Sigmoid colon (tissue), 7 donors: Measurements from ENCODE around the gene OR4N5. TPM values are rescaled to one million over a fixed set of nuclear protein-coding genes. Genes with fewer than 3 reads are reported as not detected.

Experiments
- DNase-seq: peaks from one replicate; pipeline ENCODE4 v3.0.0-alpha.2; 2019
- H3K27ac ChIP-seq, 4 donors: fragments of 200-600 bp; sonication (generic); one replicate each; pipeline ENCODE4 v1.5.1; 2016 to 2019; ENCODE audit warnings: mild to moderate bottlenecking in 1 of 4
- H3K27me3 ChIP-seq, 3 donors: fragments of 200-600 bp; sonication (generic); one replicate each; pipeline ENCODE4 v1.5.1; 2019; ENCODE audit warnings: mild to moderate bottlenecking in 1 of 3
- H3K36me3 ChIP-seq, 4 donors: fragments of 200-600 bp; sonication (generic); one replicate each; pipeline ENCODE4 v1.5.1; 2016 to 2019
- H3K4me1 ChIP-seq, 4 donors: fragments of 200-600 bp; sonication (generic); one replicate each; pipeline ENCODE4 v1.5.1; 2017 to 2019
- H3K4me3 ChIP-seq, 4 donors: fragments of 200-600 bp; sonication (generic); one replicate each; pipeline ENCODE4 v1.5.1; 2017 to 2019; ENCODE audit warnings: mild to moderate bottlenecking in 2 of 4, moderate library complexity in 1 of 4
- H3K9me3 ChIP-seq, 4 donors: fragments of 200-600 bp in 3 of 4; sonication (generic) in 3 of 4; one replicate each; pipeline versions ENCODE4 v1.5.1 to v1.6.1; 2013 to 2019
- EP300 ChIP-seq, 4 donors: sonication (generic); formaldehyde crosslinking; IDR thresholded peaks; one replicate each; pipeline ENCODE4 v1.6.1; 2017; ENCODE audit warnings: antibody characterized with exemption in 4 of 4
- POLR2A ChIP-seq, 2 donors: fragments of 450-650 bp; IDR thresholded peaks; one replicate each; pipeline ENCODE4 v1.6.1; 2016; ENCODE audit warnings: antibody characterized with exemption in 2 of 2, mild to moderate bottlenecking in 2 of 2, moderate library complexity in 2 of 2
- POLR2AphosphoS5 ChIP-seq, 4 donors: sonication (generic); formaldehyde crosslinking; IDR thresholded peaks; one replicate each; pipeline ENCODE4 v1.6.1; 2017; ENCODE audit warnings: antibody characterized with exemption in 4 of 4
- WGBS, 2 donors: extraction: QIAGEN DNeasy Blood & Tissue Kit; methylation state at CpG; one replicate each; pipeline ENCODE4 v1.1.7; 2013; 5-methylcytosine and 5-hydroxymethylcytosine counted together
- intact Hi-C: fragments of 100-400 bp; cut with DNase I; formaldehyde crosslinking; loops from one replicate; pipeline ENCODE4 v1.15.1; 2023
- polyA plus RNA-seq, 3 donors: library from polyadenylated mRNA; stranded (reverse); fragments of 200-250 nt; gene quantifications; one replicate each; pipeline ENCODE4 v1.2.3, GENCODE V29; 2013
- small RNA-seq, 3 donors: library from RNA; depleted of rRNA; stranded (forward); fragments of <200 nt; gene quantifications; one replicate each; pipeline ENCODE3, GENCODE V24; 2016
- total RNA-seq, 4 donors: library from RNA; depleted of rRNA; stranded (reverse); fragments of >200 nt; gene quantifications; one replicate each; pipeline ENCODE4 v1.1.0, GENCODE V29; 2016
- TF ChIP-seq, protein P1 (sequence below), 4 experiments: fragments of 450-650 bp in 3 of 4; fragments of 200-600 bp in 1 of 4; IDR thresholded peaks; one replicate each; pipeline ENCODE4 v1.5.1; 2016 to 2019; ENCODE audit warnings: antibody characterized with exemption in 4 of 4, mild to moderate bottlenecking in 3 of 4, moderate library complexity in 2 of 4
- donor health status: healthy with polysubstance abuse.
- donor health status: Bipolar disorder and iron deficiency.
- donor health status: healthy.

Gene OR4N5
- total and polyA plus RNA-seq, 7 donors: not detected

- Histone ChIP-seq H3K4me3 (no peak overlapping the region), H3K27ac (no peak overlapping the region), H3K27me3 (no peaks in the 10 kb centered on the region), H3K9me3 (no peaks in the 10 kb centered on the region), H3K4me1 (no peaks in the 10 kb centered on the region), H3K36me3 (no peaks in the 10 kb centered on the region)
- 71 to 78% methylated on average over 3 of the region's 3 CpGs for WGBS, 2 donors
- TF ChIP-seq POLR2AphosphoS5 (IDR thresholded peaks at IDR 0.05) (no peak), POLR2A (IDR thresholded peaks at IDR 0.05) (no peak), EP300 (IDR thresholded peaks at IDR 0.05) (no peak)
- TF ChIP-seq, protein P1, sequence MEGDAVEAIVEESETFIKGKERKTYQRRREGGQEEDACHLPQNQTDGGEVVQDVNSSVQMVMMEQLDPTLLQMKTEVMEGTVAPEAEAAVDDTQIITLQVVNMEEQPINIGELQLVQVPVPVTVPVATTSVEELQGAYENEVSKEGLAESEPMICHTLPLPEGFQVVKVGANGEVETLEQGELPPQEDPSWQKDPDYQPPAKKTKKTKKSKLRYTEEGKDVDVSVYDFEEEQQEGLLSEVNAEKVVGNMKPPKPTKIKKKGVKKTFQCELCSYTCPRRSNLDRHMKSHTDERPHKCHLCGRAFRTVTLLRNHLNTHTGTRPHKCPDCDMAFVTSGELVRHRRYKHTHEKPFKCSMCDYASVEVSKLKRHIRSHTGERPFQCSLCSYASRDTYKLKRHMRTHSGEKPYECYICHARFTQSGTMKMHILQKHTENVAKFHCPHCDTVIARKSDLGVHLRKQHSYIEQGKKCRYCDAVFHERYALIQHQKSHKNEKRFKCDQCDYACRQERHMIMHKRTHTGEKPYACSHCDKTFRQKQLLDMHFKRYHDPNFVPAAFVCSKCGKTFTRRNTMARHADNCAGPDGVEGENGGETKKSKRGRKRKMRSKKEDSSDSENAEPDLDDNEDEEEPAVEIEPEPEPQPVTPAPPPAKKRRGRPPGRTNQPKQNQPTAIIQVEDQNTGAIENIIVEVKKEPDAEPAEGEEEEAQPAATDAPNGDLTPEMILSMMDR (IDR thresholded peaks at IDR 0.05): no peak
- DNase-seq: no peak
- intact Hi-C loops: no loop called here
Measured at GRCh38 chr14:20191396-20191795, 52.8 kb downstream of the OR4N5 start.

DNA sequence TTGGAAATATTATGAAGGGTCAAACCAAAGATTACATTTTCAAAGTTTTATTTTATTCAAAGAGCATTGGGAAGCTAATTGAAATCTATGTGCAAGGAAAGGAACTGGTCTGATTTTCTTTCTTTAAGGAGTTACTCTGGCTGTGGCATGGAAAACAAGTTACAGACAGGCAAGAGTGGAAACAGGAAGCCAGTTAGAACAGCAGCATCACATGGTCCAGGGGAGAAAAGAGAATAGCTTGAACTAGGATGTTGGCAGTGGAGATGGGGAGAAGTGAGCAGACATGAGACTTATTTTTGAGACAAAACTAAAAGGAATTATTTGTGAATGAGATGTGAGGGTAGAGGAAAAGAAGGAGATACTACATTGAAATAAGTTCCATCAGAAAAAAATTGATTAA, 55.5 kb downstream of the OR4N5 start:
- Histone ChIP-seq H3K4me1 (no peaks in the 10 kb centered on the region), H3K9me3 (no peaks in the 10 kb centered on the region), H3K27ac (no peak overlapping the region), H3K36me3 (no peaks in the 10 kb centered on the region), H3K27me3 (no peaks in the 10 kb centered on the region), H3K4me3 (no peak overlapping the region)
- TF ChIP-seq, protein P1 (IDR thresholded peaks at IDR 0.05): no peak
- TF ChIP-seq POLR2A (IDR thresholded peaks at IDR 0.05) (no peak), EP300 (IDR thresholded peaks at IDR 0.05) (no peak), POLR2AphosphoS5 (IDR thresholded peaks at IDR 0.05) (no peak)
- DNase-seq: no peak
- intact Hi-C loops: no loop called here

Small RNAs within 50 kb of the gene (small RNA-seq; reads per million reads assigned to genes)
- gene GTF2IP22 (0 reads per million in 3 donors), gene RNA5SP380 (0 reads per million in 3 donors)

Other genes with a start within 250 kb of the OR4N5 start
- not detected for gene OR4K5, start 218.2 kb upstream of the OR4N5 start, total RNA-seq
- gene OR4K5, start 218.2 kb upstream of the OR4N5 start, polyA plus RNA-seq: not detected
- not detected for gene OR4K1, start 207.9 kb upstream of the OR4N5 start, total RNA-seq
- gene OR4K1, start 207.9 kb upstream of the OR4N5 start, polyA plus RNA-seq: not detected
- not detected for gene OR4K15, start 163.2 kb upstream of the OR4N5 start, total RNA-seq
- not detected for gene OR4K15, start 163.2 kb upstream of the OR4N5 start, polyA plus RNA-seq
- not detected for gene OR4Q2, start 136.7 kb upstream of the OR4N5 start, total RNA-seq
- gene OR4Q2, start 136.7 kb upstream of the OR4N5 start, polyA plus RNA-seq: not detected
- not detected for gene OR4K14, start 119.5 kb upstream of the OR4N5 start, total RNA-seq
- not detected for gene OR4K14, start 119.5 kb upstream of the OR4N5 start, polyA plus RNA-seq
- gene OR4K13, start 102.8 kb upstream of the OR4N5 start, total RNA-seq: not detected
- not detected for gene OR4K13, start 102.8 kb upstream of the OR4N5 start, polyA plus RNA-seq
- gene OR4L1, start 78.8 kb upstream of the OR4N5 start, total RNA-seq: not detected
- not detected for gene OR4L1, start 78.8 kb upstream of the OR4N5 start, polyA plus RNA-seq
- gene OR4K17, start 28.1 kb upstream of the OR4N5 start, total RNA-seq: not detected
- gene OR4K17, start 28.1 kb upstream of the OR4N5 start, polyA plus RNA-seq: not detected
- not detected for gene OR11G2, start 52.1 kb downstream of the OR4N5 start, total RNA-seq
- gene OR11G2, start 52.1 kb downstream of the OR4N5 start, polyA plus RNA-seq: not detected
- not detected for gene OR11H6, start 84.9 kb downstream of the OR4N5 start, total RNA-seq
- not detected for gene OR11H6, start 84.9 kb downstream of the OR4N5 start, polyA plus RNA-seq
- gene OR11H7, start 90.2 kb downstream of the OR4N5 start, total RNA-seq: not detected
- gene OR11H7, start 90.2 kb downstream of the OR4N5 start, polyA plus RNA-seq: not detected
- gene OR11H4, start 100.5 kb downstream of the OR4N5 start, total RNA-seq: not detected
- not detected for gene OR11H4, start 100.5 kb downstream of the OR4N5 start, polyA plus RNA-seq
- gene TTC5, start 167.1 kb downstream of the OR4N5 start, total RNA-seq: 10 to 100 TPM in 2 of 4 donors, 1 to 10 TPM in 2; 6.8 to 16.3 (median 10.1) TPM
- 1 to 10 TPM; 3.6 to 6.5 (median 5.3) TPM for gene TTC5, start 167.1 kb downstream of the OR4N5 start, polyA plus RNA-seq
- gene CCNB1IP1, start 194.5 kb downstream of the OR4N5 start, total RNA-seq: 10 to 100 TPM; 43.2 to 55.8 (median 44.4) TPM
- gene CCNB1IP1, start 194.5 kb downstream of the OR4N5 start, polyA plus RNA-seq: 10 to 100 TPM; 31.2 to 54.1 (median 44.4) TPM
- 10 to 100 TPM in 3 of 4 donors, 1 to 10 TPM in 1; 7.4 to 14.3 (median 10.6) TPM for gene PARP2, start 204.8 kb downstream of the OR4N5 start, total RNA-seq
- gene PARP2, start 204.8 kb downstream of the OR4N5 start, polyA plus RNA-seq: 10 to 100 TPM in 1 of 3 donors, 1 to 10 TPM in 2; 6.0 to 11.8 (median 7.4) TPM